Prostate gland (tissue), 2 donors: ENCODE measurements around the gene GSTM1.

ENCODE experiments used
- CTCF ChIP-seq, 4 experiments: fragments of 200-600 bp in 2 of 4; fragments of 450-650 bp in 2 of 4; sonication (generic) in 2 of 4; IDR thresholded peaks; 1 replicate in 3 of 4; 2 replicates in 1 of 4; pipeline ENCODE4 v1.5.1; 2016 to 2019; ENCODE audit warnings: antibody characterized with exemption in 4 of 4, mild to moderate bottlenecking in 2 of 4, moderate library complexity in 2 of 4
- POLR2A ChIP-seq: fragments of 450-650 bp; IDR thresholded peaks from one replicate; pipeline ENCODE4 v1.6.1; 2016; ENCODE audit warnings: antibody characterized with exemption, mild to moderate bottlenecking

DNA sequence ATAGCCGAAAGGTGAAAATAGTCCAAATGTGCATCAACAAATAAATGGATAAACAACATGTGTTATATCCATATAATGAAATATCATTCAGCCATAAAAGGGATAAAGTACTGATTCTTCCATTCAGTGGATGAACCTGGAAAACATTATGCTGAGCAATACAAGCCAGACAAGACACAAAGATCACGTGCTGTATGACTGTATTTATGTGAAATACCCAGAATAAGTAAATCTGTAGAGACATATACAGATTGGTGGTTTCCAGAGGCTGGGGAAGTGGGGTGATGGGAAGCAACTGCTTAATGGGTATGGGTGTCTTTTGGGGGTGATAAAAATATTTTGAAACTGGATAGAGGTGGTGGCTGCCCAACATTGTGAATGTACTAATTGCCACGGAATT, 45.0 kb upstream of the GSTM1 start:
- TF ChIP-seq POLR2A (no peak), CTCF (IDR thresholded peaks at IDR 0.05) (no peak)
